SU-DHL-6 (cell line): Measurements from ENCODE around the gene ASPRV1.

Experiments used
- H2AFZ ChIP-seq: fragments of 200-600 bp; sonication (generic); 2 replicates; pipeline ENCODE4 v1.6.1; 2014; ENCODE audit warnings: low read depth, mild to moderate bottlenecking, moderate library complexity, mixed read lengths, antibody characterized with exemption, low read length; ENCODE audit not compliant: severe bottlenecking
- H3F3A ChIP-seq: fragments of 200-600 bp; shearing (Covaris generic); 2 replicates; pipeline ENCODE4 v1.6.0; 2016; ENCODE audit warnings: antibody characterized with exemption, mild to moderate bottlenecking; ENCODE audit not compliant: insufficient read depth
- H3K27ac ChIP-seq: fragments of 200-600 bp; sonication (generic); 2 replicates; pipeline ENCODE4 v1.5.1; 2016; ENCODE audit warnings: low read depth, mild to moderate bottlenecking, low read length, moderate library complexity, mixed read lengths
- H3K27me3 ChIP-seq: fragments of 200-600 bp; sonication (generic), shearing (Covaris generic); 2 replicates; pipeline ENCODE4 v1.6.0; 2014; ENCODE audit warnings: mild to moderate bottlenecking, low read length
- H3K36me3 ChIP-seq: fragments of 200-600 bp; sonication (generic); 2 replicates; pipeline ENCODE4 v1.6.1; 2014; ENCODE audit warnings: mild to moderate bottlenecking, low read length, mixed read lengths
- H3K4me2 ChIP-seq: fragments of 300-600, 200-600 bp; shearing (Covaris generic), sonication (generic); 2 replicates; pipeline ENCODE4 v1.6.0; 2014; ENCODE audit warnings: low read length, low read depth, mild to moderate bottlenecking; ENCODE audit not compliant: poor library complexity, severe bottlenecking
- H3K4me3 ChIP-seq: fragments of 200-600 bp; sonication (generic); 2 replicates; pipeline ENCODE4 v1.5.1; 2014; ENCODE audit warnings: antibody characterized with exemption, low read length, mild to moderate bottlenecking, mixed read lengths; ENCODE audit not compliant: insufficient read depth, poor library complexity, severe bottlenecking
- H3K79me2 ChIP-seq: fragments of 200-600 bp; sonication (generic); 2 replicates; pipeline ENCODE4 v1.6.1; 2014; ENCODE audit warnings: mild to moderate bottlenecking, low read length, moderate library complexity; ENCODE audit not compliant: insufficient read depth
- H3K9ac ChIP-seq: fragments of 200-600 bp; sonication (generic); 2 replicates; pipeline ENCODE4 v1.7.0; 2014; ENCODE audit warnings: mild to moderate bottlenecking, low read length
- H3K9me2 ChIP-seq: fragments of 200-600 bp; sonication (generic); replicated peaks from 2 replicates; pipeline ENCODE4 v1.6.1; 2014; ENCODE audit warnings: low read length; ENCODE audit not compliant: insufficient read depth
- H3K9me3 ChIP-seq: fragments of 200-600 bp; sonication (generic); 2 replicates; pipeline ENCODE4 v1.6.1; 2014; ENCODE audit warnings: low read length, mixed read lengths; ENCODE audit not compliant: insufficient read depth
- H4K20me1 ChIP-seq: fragments of 200-600 bp; sonication (generic); 2 replicates; pipeline ENCODE4 v1.6.1; 2014; ENCODE audit warnings: low read depth, mild to moderate bottlenecking, antibody characterized with exemption, low read length, moderate library complexity, mixed read lengths
- CTCF ChIP-seq: fragments of 200-600 bp; sonication (generic); IDR thresholded peaks from one replicate; pipeline ENCODE4 v1.5.1; 2017; ENCODE audit warnings: antibody characterized with exemption, mild to moderate bottlenecking, low read length, moderate library complexity; ENCODE audit not compliant: insufficient read depth, poor library complexity, severe bottlenecking
- EZH2phosphoT487 ChIP-seq: fragments of 200-600 bp; sonication (generic), shearing (Covaris generic); conservative IDR thresholded peaks from 2 replicates; pipeline ENCODE4 v1.6.1; 2018; ENCODE audit warnings: mild to moderate bottlenecking, antibody characterized with exemption, low read length, moderate library complexity, mixed read lengths

The ASPRV1 gene

GRCh38 chr2:69935011-69935410 is 26.4 kb downstream of the ASPRV1 start:
- Histone ChIP-seq H3K27ac (no peak overlapping the region), H3K27me3 (no peaks in the 10 kb centered on the region), H2AFZ (no peak overlapping the region), H3F3A (no peaks in the 10 kb centered on the region), H3K36me3 (no peaks in the 10 kb centered on the region), H3K79me2 (no peaks in the 10 kb centered on the region), H3K9ac (no peak overlapping the region), H3K4me3 (no peak overlapping the region), H3K4me2 (no peak overlapping the region), H4K20me1 (no peaks in the 10 kb centered on the region), H3K9me3 (no peaks in the 10 kb centered on the region), H3K9me2 (no peaks in the 10 kb centered on the region)
- TF ChIP-seq CTCF (no peak), EZH2phosphoT487 (no peak)

- Histone ChIP-seq H2AFZ (no peak overlapping the region), H3K79me2 (no peaks in the 10 kb centered on the region), H3K27ac (no peak overlapping the region), H3K9ac (no peak overlapping the region), H3F3A (no peaks in the 10 kb centered on the region), H3K4me3 (no peak overlapping the region), H3K9me3 (no peaks in the 10 kb centered on the region), H4K20me1 (no peaks in the 10 kb centered on the region), H3K9me2 (no peaks in the 10 kb centered on the region), H3K36me3 (no peaks in the 10 kb centered on the region), H3K4me2 (no peak overlapping the region), H3K27me3 (no peaks in the 10 kb centered on the region)
- TF ChIP-seq EZH2phosphoT487 (no peak), CTCF (no peak)
These were observed 26.9 kb downstream of the ASPRV1 start for GRCh38 chr2:69934614-69934908.

- no peaks in the 10 kb centered on the region for H3K79me2 ChIP-seq
- H3K4me2 ChIP-seq: no peak overlapping the region
- H3K9ac ChIP-seq: no peak overlapping the region
- no peaks in the 10 kb centered on the region for H3K9me2 ChIP-seq
- H3K9me3 ChIP-seq: no peaks in the 10 kb centered on the region
- no peak overlapping the region for H2AFZ ChIP-seq
- H3F3A ChIP-seq: no peaks in the 10 kb centered on the region
- H4K20me1 ChIP-seq: no peaks in the 10 kb centered on the region
- no peak overlapping the region for H3K4me3 ChIP-seq
- no peaks in the 10 kb centered on the region for H3K36me3 ChIP-seq
- H3K27ac ChIP-seq: no peak overlapping the region
- TF ChIP-seq EZH2phosphoT487 (no peak), CTCF (no peak)
- no peaks in the 10 kb centered on the region for H3K27me3 ChIP-seq
These were observed 27.4 kb downstream of the ASPRV1 start for GRCh38 chr2:69933839-69934613.
